ENCODE data around the gene CYP3A7.

- no peak for TF ChIP-seq POLR2A (IDR thresholded peaks at IDR 0.05; ENCODE audit: low read depth)
- TF ChIP-seq POLR2AphosphoS5 (IDR thresholded peaks at IDR 0.05), result no peak
- no peak for TF ChIP-seq CTCF (IDR thresholded peaks at IDR 0.05)
- TF ChIP-seq EP300 (IDR thresholded peaks at IDR 0.05), result no peak
These were observed 40.6 kb downstream of the CYP3A7 start for GRCh38 chr7:99694201-99694911.
